AG09319 (cell line): ENCODE results near the gene RADIL.
"Not testable (repeated sequence)": the region's sequence is repeated elsewhere in the genome, so short reads cannot be mapped to it uniquely, and the experiment has no call there.

Experiments used
- DNase-seq: peaks from one replicate; pipeline ENCODE4 v3.0.0-alpha.2; 2010; ENCODE audit warnings: low read depth; ENCODE audit errors: extremely low read depth
- CTCF ChIP-seq: IDR thresholded peaks from 2 replicates; pipeline ENCODE4 v1.5.1; 2011; ENCODE audit warnings: low read depth, mild to moderate bottlenecking, inconsistent platforms, low read length, moderate library complexity

RADIL gene

GRCh38 chr7:4805984-4806300 lies 77.6 kb downstream of the RADIL start:
- DNase-seq, result no peak
- no peak for TF ChIP-seq CTCF

- no peak for DNase-seq
- no peak for TF ChIP-seq CTCF
Measured at GRCh38 chr7:4805110-4805983, 78.2 kb downstream of the RADIL start.

- TF ChIP-seq CTCF, result no peak
- DNase-seq, result no peak
Measured at GRCh38 chr7:4803397-4804241, 79.9 kb downstream of the RADIL start.

- not testable (repeated sequence) for DNase-seq
Measured at GRCh38 chr7:4802577-4802976, 80.9 kb downstream of the RADIL start.

GRCh38 chr7:4801839-4802231 lies 81.7 kb downstream of the RADIL start:
- TF ChIP-seq CTCF, result no peak
- no peak for DNase-seq

- DNase-seq, result no peak
- no peak for TF ChIP-seq CTCF
Measured at GRCh38 chr7:4800926-4801838, 82.3 kb downstream of the RADIL start.

GRCh38 chr7:4800487-4800886 lies 83.0 kb downstream of the RADIL start:
- TF ChIP-seq CTCF, result no peak
- DNase-seq, result no peak
